HepG2 (cell line): ENCODE measurements around the gene KCTD15. TPM values are rescaled to one million over a fixed set of nuclear protein-coding genes. Genes with fewer than 3 reads are reported as not detected.

Experiments used
- ARHGAP35 ChIP-seq: sonication (generic); formaldehyde crosslinking; IDR thresholded peaks from 2 replicates; pipeline ENCODE4 v1.9.0; 2022; ENCODE audit warnings: mild to moderate bottlenecking, inconsistent platforms, moderate library complexity, missing genetic modification reagents, borderline replicate concordance
- GTF3A ChIP-seq: sonication (generic); formaldehyde crosslinking; conservative IDR thresholded peaks from 2 replicates; pipeline ENCODE4 v1.4.0; 2020; ENCODE audit warnings: mild to moderate bottlenecking, missing genetic modification reagents
- KDM4B ChIP-seq: sonication (generic); formaldehyde crosslinking; IDR thresholded peaks from 2 replicates; pipeline ENCODE4 v1.4.0; 2020; ENCODE audit warnings: missing genetic modification reagents
- MED8 ChIP-seq: sonication (generic); formaldehyde crosslinking; IDR thresholded peaks from 2 replicates; pipeline ENCODE4 v1.8.1; 2023; ENCODE audit warnings: mild to moderate bottlenecking, missing genetic modification reagents; ENCODE audit not compliant: insufficient replicate concordance
- MLLT10 ChIP-seq: sonication (generic); formaldehyde crosslinking; IDR thresholded peaks from 2 replicates; pipeline ENCODE4 v1.4.0; 2020; ENCODE audit warnings: missing genetic modification reagents
- NFIC ChIP-seq: IDR thresholded peaks from 2 replicates; pipeline ENCODE4 v1.6.1; 2012; ENCODE audit warnings: mild to moderate bottlenecking, low read length, inconsistent platforms
- ZNF251 ChIP-seq: sonication (generic); formaldehyde crosslinking; IDR thresholded peaks from 2 replicates; pipeline ENCODE4 v1.9.0; 2021; ENCODE audit warnings: mild to moderate bottlenecking, missing genetic modification reagents
- ZNF264 ChIP-seq: sonication (generic); formaldehyde crosslinking; IDR thresholded peaks from 2 replicates; pipeline ENCODE4 v1.4.0; 2020; ENCODE audit warnings: missing genetic modification reagents
- ZNF441 ChIP-seq: sonication (generic); formaldehyde crosslinking; IDR thresholded peaks from 2 replicates; pipeline ENCODE4 v1.7.0; 2021; ENCODE audit warnings: missing genetic modification reagents, borderline replicate concordance
- ZNF670 ChIP-seq: sonication (generic); formaldehyde crosslinking; IDR thresholded peaks from 2 replicates; pipeline ENCODE4 v1.8.0; 2022; ENCODE audit warnings: mild to moderate bottlenecking, missing genetic modification reagents, borderline replicate concordance
- polyA plus RNA-seq, 8 experiments: library from polyadenylated mRNA; depleted of rRNA in 3 of 8; stranded (reverse) in 7 of 8; unstranded in 1 of 8; fragments of >200 nt; fragmentation: Illumina TruSeq in 4 of 8; extraction: Trizol in 4 of 8; gene quantifications; 2 replicates each; pipeline versions ENCODE4 v1.2.1 to v1.2.3, GENCODE V29; 2011 to 2016; ENCODE audit warnings: low read depth in 4 of 8, missing spikeins in 1 of 8, mixed read lengths in 1 of 8; ENCODE audit not compliant: insufficient read depth in 1 of 8
- total RNA-seq, 5 experiments: library from RNA; depleted of rRNA; stranded (reverse); fragments of >200 nt; fragmentation: Illumina TruSeq; extraction: Trizol; gene quantifications; 2 replicates each; pipeline ENCODE4 v1.2.3, GENCODE V29; 2016; ENCODE audit warnings: low read depth in 1 of 5
- TF ChIP-seq, protein P1 (sequence below): IDR thresholded peaks from 2 replicates; pipeline ENCODE4 v1.6.1; 2012; ENCODE audit warnings: low read depth, low read length, improper control_type of control experiment
- TF ChIP-seq, protein P2 (sequence below): sonication (generic); formaldehyde crosslinking; IDR thresholded peaks from 2 replicates; pipeline ENCODE4 v1.4.0; 2020; ENCODE audit warnings: low read depth, missing genetic modification reagents
- TF ChIP-seq, protein P3 (sequence below): sonication (generic); formaldehyde crosslinking; IDR thresholded peaks from 2 replicates; pipeline ENCODE4 v1.5.0; 2020; ENCODE audit warnings: mild to moderate bottlenecking, missing genetic modification reagents
- TF ChIP-seq, protein P4 (sequence below): sonication (generic); formaldehyde crosslinking; IDR thresholded peaks from 2 replicates; pipeline ENCODE4 v1.8.1; 2022; ENCODE audit warnings: mild to moderate bottlenecking, missing genetic modification reagents
- TF ChIP-seq, protein P5 (sequence below): sonication (generic); formaldehyde crosslinking; IDR thresholded peaks from 2 replicates; pipeline ENCODE4 v1.4.0; 2020; ENCODE audit warnings: missing genetic modification reagents, borderline replicate concordance

Gene KCTD15
- total and polyA plus RNA-seq, 2 of the 13 experiments (the other 11 are each of a cell fraction or from before 2014, with no cell fraction given) = 13.2 to 16.7 TPM

DNA sequence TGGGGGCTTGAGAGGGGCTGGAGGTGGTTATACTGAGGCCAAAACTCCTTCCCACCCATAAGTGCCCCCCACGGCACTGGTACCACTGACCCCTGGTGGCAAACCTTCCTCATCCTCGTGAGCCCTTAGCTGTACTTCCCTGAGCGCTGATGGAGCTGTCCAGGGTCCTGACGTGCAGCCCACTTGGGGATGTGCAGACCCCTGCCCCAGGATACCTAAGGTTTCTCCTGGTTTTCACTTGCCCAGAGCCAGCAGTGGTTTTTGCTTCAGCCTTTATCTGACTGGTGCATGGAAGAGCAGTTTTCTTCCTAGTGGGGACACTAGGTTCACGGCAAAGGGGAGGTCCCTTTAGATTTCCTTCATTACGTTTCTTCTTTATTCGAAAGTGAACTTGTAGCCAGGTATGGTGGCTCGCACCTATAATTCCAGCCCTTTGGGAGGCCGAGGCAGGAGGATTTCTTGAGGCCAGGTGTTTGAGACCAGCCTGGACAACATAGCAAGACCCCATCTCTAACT lies 28.7 kb upstream of the KCTD15 start (continued):
- no peak for TF ChIP-seq NFIC
- no peak for TF ChIP-seq ARHGAP35 (CRISPR knock-in tag)
- TF ChIP-seq ZNF670 = no peak
- TF ChIP-seq, protein P1, sequence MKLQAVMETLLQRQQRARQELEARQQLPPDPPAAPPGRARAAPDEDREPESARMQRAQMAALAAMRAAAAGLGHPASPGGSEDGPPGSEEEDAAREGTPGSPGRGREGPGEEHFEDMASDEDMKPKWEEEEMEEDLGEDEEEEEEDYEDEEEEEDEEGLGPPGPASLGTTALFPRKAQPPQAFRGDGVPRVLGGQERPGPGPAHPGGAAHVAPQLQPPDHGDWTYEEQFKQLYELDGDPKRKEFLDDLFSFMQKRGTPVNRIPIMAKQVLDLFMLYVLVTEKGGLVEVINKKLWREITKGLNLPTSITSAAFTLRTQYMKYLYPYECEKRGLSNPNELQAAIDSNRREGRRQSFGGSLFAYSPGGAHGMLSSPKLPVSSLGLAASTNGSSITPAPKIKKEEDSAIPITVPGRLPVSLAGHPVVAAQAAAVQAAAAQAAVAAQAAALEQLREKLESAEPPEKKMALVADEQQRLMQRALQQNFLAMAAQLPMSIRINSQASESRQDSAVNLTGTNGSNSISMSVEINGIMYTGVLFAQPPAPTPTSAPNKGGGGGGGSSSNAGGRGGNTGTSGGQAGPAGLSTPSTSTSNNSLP = no peak
- TF ChIP-seq, protein P2, sequence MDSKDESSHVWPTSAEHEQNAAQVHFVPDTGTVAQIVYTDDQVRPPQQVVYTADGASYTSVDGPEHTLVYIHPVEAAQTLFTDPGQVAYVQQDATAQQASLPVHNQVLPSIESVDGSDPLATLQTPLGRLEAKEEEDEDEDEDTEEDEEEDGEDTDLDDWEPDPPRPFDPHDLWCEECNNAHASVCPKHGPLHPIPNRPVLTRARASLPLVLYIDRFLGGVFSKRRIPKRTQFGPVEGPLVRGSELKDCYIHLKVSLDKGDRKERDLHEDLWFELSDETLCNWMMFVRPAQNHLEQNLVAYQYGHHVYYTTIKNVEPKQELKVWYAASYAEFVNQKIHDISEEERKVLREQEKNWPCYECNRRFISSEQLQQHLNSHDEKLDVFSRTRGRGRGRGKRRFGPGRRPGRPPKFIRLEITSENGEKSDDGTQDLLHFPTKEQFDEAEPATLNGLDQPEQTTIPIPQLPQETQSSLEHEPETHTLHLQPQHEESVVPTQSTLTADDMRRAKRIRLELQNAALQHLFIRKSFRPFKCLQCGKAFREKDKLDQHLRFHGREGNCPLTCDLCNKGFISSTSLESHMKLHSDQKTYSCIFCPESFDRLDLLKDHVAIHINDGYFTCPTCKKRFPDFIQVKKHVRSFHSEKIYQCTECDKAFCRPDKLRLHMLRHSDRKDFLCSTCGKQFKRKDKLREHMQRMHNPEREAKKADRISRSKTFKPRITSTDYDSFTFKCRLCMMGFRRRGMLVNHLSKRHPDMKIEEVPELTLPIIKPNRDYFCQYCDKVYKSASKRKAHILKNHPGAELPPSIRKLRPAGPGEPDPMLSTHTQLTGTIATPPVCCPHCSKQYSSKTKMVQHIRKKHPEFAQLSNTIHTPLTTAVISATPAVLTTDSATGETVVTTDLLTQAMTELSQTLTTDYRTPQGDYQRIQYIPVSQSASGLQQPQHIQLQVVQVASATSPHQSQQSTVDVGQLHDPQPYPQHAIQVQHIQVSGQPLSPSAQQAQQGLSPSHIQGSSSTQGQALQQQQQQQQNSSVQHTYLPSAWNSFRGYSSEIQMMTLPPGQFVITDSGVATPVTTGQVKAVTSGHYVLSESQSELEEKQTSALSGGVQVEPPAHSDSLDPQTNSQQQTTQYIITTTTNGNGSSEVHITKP (CRISPR knock-in tag) = no peak
- no peak for TF ChIP-seq GTF3A
- no peak for TF ChIP-seq ZNF441 (CRISPR knock-in tag)
- peak; percentile 80 for TF ChIP-seq ZNF264 (CRISPR knock-in tag)
- TF ChIP-seq, protein P3, sequence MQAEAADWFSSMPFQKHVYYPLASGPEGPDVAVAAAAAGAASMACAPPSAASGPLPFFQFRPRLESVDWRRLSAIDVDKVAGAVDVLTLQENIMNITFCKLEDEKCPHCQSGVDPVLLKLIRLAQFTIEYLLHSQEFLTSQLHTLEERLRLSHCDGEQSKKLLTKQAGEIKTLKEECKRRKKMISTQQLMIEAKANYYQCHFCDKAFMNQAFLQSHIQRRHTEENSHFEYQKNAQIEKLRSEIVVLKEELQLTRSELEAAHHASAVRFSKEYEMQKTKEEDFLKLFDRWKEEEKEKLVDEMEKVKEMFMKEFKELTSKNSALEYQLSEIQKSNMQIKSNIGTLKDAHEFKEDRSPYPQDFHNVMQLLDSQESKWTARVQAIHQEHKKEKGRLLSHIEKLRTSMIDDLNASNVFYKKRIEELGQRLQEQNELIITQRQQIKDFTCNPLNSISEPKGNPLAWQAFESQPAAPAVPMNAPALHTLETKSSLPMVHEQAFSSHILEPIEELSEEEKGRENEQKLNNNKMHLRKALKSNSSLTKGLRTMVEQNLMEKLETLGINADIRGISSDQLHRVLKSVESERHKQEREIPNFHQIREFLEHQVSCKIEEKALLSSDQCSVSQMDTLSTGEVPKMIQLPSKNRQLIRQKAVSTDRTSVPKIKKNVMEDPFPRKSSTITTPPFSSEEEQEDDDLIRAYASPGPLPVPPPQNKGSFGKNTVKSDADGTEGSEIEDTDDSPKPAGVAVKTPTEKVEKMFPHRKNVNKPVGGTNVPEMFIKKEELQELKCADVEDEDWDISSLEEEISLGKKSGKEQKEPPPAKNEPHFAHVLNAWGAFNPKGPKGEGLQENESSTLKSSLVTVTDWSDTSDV = no peak
- TF ChIP-seq KDM4B (CRISPR knock-in tag) = no peak
- TF ChIP-seq MLLT10 (CRISPR knock-in tag) = no peak
- TF ChIP-seq, protein P4, sequence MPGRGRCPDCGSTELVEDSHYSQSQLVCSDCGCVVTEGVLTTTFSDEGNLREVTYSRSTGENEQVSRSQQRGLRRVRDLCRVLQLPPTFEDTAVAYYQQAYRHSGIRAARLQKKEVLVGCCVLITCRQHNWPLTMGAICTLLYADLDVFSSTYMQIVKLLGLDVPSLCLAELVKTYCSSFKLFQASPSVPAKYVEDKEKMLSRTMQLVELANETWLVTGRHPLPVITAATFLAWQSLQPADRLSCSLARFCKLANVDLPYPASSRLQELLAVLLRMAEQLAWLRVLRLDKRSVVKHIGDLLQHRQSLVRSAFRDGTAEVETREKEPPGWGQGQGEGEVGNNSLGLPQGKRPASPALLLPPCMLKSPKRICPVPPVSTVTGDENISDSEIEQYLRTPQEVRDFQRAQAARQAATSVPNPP (CRISPR knock-in tag) = no peak
- no peak for TF ChIP-seq MED8 (CRISPR knock-in tag)
- TF ChIP-seq, protein P5, sequence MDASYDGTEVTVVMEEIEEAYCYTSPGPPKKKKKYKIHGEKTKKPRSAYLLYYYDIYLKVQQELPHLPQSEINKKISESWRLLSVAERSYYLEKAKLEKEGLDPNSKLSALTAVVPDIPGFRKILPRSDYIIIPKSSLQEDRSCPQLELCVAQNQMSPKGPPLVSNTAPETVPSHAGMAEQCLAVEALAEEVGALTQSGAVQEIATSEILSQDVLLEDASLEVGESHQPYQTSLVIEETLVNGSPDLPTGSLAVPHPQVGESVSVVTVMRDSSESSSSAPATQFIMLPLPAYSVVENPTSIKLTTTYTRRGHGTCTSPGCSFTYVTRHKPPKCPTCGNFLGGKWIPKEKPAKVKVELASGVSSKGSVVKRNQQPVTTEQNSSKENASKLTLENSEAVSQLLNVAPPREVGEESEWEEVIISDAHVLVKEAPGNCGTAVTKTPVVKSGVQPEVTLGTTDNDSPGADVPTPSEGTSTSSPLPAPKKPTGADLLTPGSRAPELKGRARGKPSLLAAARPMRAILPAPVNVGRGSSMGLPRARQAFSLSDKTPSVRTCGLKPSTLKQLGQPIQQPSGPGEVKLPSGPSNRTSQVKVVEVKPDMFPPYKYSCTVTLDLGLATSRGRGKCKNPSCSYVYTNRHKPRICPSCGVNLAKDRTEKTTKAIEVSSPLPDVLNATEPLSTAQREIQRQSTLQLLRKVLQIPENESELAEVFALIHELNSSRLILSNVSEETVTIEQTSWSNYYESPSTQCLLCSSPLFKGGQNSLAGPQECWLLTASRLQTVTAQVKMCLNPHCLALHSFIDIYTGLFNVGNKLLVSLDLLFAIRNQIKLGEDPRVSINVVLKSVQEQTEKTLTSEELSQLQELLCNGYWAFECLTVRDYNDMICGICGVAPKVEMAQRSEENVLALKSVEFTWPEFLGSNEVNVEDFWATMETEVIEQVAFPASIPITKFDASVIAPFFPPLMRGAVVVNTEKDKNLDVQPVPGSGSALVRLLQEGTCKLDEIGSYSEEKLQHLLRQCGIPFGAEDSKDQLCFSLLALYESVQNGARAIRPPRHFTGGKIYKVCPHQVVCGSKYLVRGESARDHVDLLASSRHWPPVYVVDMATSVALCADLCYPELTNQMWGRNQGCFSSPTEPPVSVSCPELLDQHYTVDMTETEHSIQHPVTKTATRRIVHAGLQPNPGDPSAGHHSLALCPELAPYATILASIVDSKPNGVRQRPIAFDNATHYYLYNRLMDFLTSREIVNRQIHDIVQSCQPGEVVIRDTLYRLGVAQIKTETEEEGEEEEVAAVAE (CRISPR knock-in tag) = no peak
- no peak for TF ChIP-seq ZNF251 (CRISPR knock-in tag)
